ENCODE data around the gene GPATCH8.

Gene GPATCH8

DNA sequence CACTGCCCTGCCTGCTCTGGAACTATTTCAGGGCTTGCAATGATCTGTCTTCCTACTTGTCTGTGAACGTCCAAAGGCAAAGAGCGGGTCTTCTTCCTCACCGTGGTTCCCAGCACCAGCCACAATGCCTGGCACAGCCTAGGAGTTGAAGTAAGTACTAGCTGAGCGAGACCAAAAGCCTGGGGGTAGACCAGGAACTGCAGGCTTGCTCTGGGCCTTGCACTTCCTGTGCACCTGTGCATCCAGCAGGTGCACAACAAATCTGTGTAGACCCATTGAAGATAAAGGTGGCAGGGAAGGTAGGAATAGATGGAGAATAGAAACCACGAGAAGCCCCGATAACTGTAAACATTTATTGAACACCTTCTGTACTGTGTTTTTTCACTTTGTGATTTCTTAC is 144.2 kb downstream of the GPATCH8 start:
- no peak for TF ChIP-seq CSDC2 (CRISPR knock-in tag; IDR thresholded peaks at IDR 0.05)
- TF ChIP-seq TOX (CRISPR knock-in tag; IDR thresholded peaks at IDR 0.05; ENCODE audit: borderline replicate concordance) = no peak
- TF ChIP-seq, protein P1, sequence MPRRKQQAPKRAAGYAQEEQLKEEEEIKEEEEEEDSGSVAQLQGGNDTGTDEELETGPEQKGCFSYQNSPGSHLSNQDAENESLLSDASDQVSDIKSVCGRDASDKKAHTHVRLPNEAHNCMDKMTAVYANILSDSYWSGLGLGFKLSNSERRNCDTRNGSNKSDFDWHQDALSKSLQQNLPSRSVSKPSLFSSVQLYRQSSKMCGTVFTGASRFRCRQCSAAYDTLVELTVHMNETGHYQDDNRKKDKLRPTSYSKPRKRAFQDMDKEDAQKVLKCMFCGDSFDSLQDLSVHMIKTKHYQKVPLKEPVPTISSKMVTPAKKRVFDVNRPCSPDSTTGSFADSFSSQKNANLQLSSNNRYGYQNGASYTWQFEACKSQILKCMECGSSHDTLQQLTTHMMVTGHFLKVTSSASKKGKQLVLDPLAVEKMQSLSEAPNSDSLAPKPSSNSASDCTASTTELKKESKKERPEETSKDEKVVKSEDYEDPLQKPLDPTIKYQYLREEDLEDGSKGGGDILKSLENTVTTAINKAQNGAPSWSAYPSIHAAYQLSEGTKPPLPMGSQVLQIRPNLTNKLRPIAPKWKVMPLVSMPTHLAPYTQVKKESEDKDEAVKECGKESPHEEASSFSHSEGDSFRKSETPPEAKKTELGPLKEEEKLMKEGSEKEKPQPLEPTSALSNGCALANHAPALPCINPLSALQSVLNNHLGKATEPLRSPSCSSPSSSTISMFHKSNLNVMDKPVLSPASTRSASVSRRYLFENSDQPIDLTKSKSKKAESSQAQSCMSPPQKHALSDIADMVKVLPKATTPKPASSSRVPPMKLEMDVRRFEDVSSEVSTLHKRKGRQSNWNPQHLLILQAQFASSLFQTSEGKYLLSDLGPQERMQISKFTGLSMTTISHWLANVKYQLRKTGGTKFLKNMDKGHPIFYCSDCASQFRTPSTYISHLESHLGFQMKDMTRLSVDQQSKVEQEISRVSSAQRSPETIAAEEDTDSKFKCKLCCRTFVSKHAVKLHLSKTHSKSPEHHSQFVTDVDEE (CRISPR knock-in tag; IDR thresholded peaks at IDR 0.05) = no peak
- TF ChIP-seq BACH2 (CRISPR knock-in tag; IDR thresholded peaks at IDR 0.05; ENCODE audit: borderline replicate concordance) = no peak
- no peak for TF ChIP-seq ZFP30 (CRISPR knock-in tag; IDR thresholded peaks at IDR 0.05)
- no peak for ATAC-seq

GRCh38 chr17:44358066-44358465 is 145.1 kb downstream of the GPATCH8 start:
- ATAC-seq = no peak
- no peak for TF ChIP-seq SNAI2 (CRISPR knock-in tag; IDR thresholded peaks at IDR 0.05)
- no peak for TF ChIP-seq GLIS3 (CRISPR knock-in tag; IDR thresholded peaks at IDR 0.05)
- no peak for TF ChIP-seq RARB (CRISPR knock-in tag; IDR thresholded peaks at IDR 0.05)
- TF ChIP-seq ARNTL (CRISPR knock-in tag; IDR thresholded peaks at IDR 0.05; ENCODE audit: borderline replicate concordance, low read depth) = no peak
- no peak for TF ChIP-seq ZFP30 (CRISPR knock-in tag; IDR thresholded peaks at IDR 0.05)
- no peak for TF ChIP-seq ZNF70 (CRISPR knock-in tag; IDR thresholded peaks at IDR 0.05)
- no peak for TF ChIP-seq PATZ1 (CRISPR knock-in tag; IDR thresholded peaks at IDR 0.05; ENCODE audit: borderline replicate concordance)
- TF ChIP-seq ESRRG (CRISPR knock-in tag; IDR thresholded peaks at IDR 0.05) = no peak

GRCh38 chr17:44356241-44356640 is 147.0 kb downstream of the GPATCH8 start:
- no peak for ATAC-seq
- TF ChIP-seq ESRRG (CRISPR knock-in tag; IDR thresholded peaks at IDR 0.05) (no peak), ZNF565 (CRISPR knock-in tag; conservative IDR thresholded peaks at IDR 0.05; ENCODE audit: low read depth) (no peak), PPARA (CRISPR knock-in tag; IDR thresholded peaks at IDR 0.05; ENCODE audit: borderline replicate concordance) (no peak), OSR1 (CRISPR knock-in tag; IDR thresholded peaks at IDR 0.05) (no peak)
- TF ChIP-seq, protein P2, sequence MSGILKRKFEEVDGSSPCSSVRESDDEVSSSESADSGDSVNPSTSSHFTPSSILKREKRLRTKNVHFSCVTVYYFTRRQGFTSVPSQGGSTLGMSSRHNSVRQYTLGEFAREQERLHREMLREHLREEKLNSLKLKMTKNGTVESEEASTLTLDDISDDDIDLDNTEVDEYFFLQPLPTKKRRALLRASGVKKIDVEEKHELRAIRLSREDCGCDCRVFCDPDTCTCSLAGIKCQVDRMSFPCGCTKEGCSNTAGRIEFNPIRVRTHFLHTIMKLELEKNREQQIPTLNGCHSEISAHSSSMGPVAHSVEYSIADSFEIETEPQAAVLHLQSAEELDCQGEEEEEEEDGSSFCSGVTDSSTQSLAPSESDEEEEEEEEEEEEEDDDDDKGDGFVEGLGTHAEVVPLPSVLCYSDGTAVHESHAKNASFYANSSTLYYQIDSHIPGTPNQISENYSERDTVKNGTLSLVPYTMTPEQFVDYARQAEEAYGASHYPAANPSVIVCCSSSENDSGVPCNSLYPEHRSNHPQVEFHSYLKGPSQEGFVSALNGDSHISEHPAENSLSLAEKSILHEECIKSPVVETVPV (CRISPR knock-in tag; IDR thresholded peaks at IDR 0.05) = no peak
- TF ChIP-seq, protein P3, sequence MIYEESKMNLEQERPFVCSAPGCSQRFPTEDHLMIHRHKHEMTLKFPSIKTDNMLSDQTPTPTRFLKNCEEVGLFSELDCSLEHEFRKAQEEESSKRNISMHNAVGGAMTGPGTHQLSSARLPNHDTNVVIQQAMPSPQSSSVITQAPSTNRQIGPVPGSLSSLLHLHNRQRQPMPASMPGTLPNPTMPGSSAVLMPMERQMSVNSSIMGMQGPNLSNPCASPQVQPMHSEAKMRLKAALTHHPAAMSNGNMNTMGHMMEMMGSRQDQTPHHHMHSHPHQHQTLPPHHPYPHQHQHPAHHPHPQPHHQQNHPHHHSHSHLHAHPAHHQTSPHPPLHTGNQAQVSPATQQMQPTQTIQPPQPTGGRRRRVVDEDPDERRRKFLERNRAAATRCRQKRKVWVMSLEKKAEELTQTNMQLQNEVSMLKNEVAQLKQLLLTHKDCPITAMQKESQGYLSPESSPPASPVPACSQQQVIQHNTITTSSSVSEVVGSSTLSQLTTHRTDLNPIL (CRISPR knock-in tag; IDR thresholded peaks at IDR 0.05; ENCODE audit: low read depth) = no peak
- TF ChIP-seq, protein P1 (CRISPR knock-in tag; IDR thresholded peaks at IDR 0.05) = no peak

DNA sequence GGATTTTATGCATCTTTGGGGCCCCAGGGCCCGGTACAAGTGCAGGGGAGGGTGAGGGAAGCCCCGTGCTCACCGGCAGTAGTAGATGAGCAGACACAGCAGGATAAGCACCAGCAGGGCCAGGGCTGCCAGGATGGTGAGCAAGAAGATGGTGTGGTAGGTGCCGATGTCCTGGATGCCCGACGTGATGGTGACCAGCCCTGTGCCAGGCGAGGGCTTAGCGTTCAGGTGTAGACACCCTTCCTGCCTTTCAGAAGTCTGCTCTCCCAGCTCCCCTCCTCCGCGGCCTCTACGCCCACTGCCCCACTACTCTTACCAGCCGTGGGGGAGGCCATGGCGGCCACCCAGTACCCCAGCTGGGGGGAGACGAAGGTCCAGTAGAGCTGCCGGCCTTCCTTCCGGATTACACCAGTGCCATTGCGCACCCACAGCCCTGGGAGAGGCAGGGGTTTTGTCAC is 147.5 kb downstream of the GPATCH8 start:
- no peak for ATAC-seq
- TF ChIP-seq, protein P2 (CRISPR knock-in tag; IDR thresholded peaks at IDR 0.05) = no peak
- TF ChIP-seq, protein P3 (CRISPR knock-in tag; IDR thresholded peaks at IDR 0.05; ENCODE audit: low read depth) = no peak
- TF ChIP-seq RARB (CRISPR knock-in tag; IDR thresholded peaks at IDR 0.05) (no peak), ZFP30 (CRISPR knock-in tag; IDR thresholded peaks at IDR 0.05) (no peak), ZNF565 (CRISPR knock-in tag; conservative IDR thresholded peaks at IDR 0.05; ENCODE audit: low read depth) (no peak), TCF4 (CRISPR knock-in tag; IDR thresholded peaks at IDR 0.05; ENCODE audit: borderline replicate concordance) (no peak), ZC3H10 (CRISPR knock-in tag; IDR thresholded peaks at IDR 0.05) (no peak), OSR1 (CRISPR knock-in tag; IDR thresholded peaks at IDR 0.05) (no peak), TOX (CRISPR knock-in tag; IDR thresholded peaks at IDR 0.05; ENCODE audit: borderline replicate concordance) (no peak), BACH2 (CRISPR knock-in tag; IDR thresholded peaks at IDR 0.05; ENCODE audit: borderline replicate concordance) (no peak), POU6F1 (CRISPR knock-in tag; IDR thresholded peaks at IDR 0.05; ENCODE audit: borderline replicate concordance, low read depth) (no peak)

Data from SK-N-SH treated with all-trans-retinoic acid at 6 μM for 48 hours (cell line).